Right lobe of liver (tissue), 4 donors: ENCODE data around the gene NDE1.

Source experiments
- POLR2A ChIP-seq: fragments of 450-650 bp; IDR thresholded peaks from one replicate; pipeline ENCODE4 v1.6.1; 2017; ENCODE audit warnings: antibody characterized with exemption, mild to moderate bottlenecking
- TF ChIP-seq, protein P1 (sequence below), 4 donors: fragments of 200-600 bp in 3 of 4; fragments of 450-650 bp in 1 of 4; IDR thresholded peaks; one replicate each; pipeline versions ENCODE4 v1.5.1 to v1.8.0; 2016 to 2022; ENCODE audit warnings: antibody characterized with exemption in 4 of 4, mild to moderate bottlenecking in 2 of 4
- donor health status: DM: no; HTN: no; CAD: no.
- donor health status: DM: no; HTN: no; CAD: no.
- donor health status: DM: no; HTN: yes; CAD: no.

DNA sequence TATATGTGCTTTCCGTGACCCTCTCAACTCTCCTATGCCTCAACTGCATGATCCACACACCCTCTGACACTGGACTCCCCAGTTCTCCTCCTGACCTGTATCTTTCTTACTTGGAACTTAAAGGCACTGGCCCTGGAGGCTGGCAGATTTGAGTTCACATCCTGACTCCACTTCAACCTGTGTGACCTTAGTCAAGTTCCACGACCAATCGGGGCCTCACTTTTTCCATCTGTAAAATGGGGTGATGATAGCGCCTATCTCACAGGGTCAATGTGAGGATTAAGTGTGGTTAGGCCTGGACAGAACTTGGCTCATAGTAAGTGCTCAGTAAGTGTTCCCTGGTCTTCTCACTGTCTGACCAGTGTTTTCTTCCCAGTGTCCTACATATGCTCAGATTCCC, 32.1 kb upstream of the NDE1 start:
- no peak for TF ChIP-seq POLR2A
- TF ChIP-seq, protein P1, sequence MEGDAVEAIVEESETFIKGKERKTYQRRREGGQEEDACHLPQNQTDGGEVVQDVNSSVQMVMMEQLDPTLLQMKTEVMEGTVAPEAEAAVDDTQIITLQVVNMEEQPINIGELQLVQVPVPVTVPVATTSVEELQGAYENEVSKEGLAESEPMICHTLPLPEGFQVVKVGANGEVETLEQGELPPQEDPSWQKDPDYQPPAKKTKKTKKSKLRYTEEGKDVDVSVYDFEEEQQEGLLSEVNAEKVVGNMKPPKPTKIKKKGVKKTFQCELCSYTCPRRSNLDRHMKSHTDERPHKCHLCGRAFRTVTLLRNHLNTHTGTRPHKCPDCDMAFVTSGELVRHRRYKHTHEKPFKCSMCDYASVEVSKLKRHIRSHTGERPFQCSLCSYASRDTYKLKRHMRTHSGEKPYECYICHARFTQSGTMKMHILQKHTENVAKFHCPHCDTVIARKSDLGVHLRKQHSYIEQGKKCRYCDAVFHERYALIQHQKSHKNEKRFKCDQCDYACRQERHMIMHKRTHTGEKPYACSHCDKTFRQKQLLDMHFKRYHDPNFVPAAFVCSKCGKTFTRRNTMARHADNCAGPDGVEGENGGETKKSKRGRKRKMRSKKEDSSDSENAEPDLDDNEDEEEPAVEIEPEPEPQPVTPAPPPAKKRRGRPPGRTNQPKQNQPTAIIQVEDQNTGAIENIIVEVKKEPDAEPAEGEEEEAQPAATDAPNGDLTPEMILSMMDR (IDR thresholded peaks at IDR 0.05), result no peak
